ENCODE data around the gene CENPN. TPM values are rescaled to one million over a fixed set of nuclear protein-coding genes. Genes with fewer than 3 reads are reported as not detected.

Gene CENPN
- total RNA-seq, 2 experiments from 2014 or later = 51.7 to 54.8 TPM

GRCh38 chr16:80990577-80990976 is 16.4 kb upstream of the CENPN start:
- DNase-seq (no peak), ATAC-seq (no peak)
- no peak for TF ChIP-seq CTCF (IDR thresholded peaks at IDR 0.05)
- ChIA-PET CTCF (interaction anchor here (2.6 kb wide), 1 partner anchor 14 kb away, joined by 13 read pairs; no protein-coding TSS in a partner anchor), POLR2A (interaction anchor here (1.0 kb wide), 1 partner anchor 16 kb away, joined by 3 read pairs; the partner anchor contains the start of genes CENPN and CMC2)
- H3K36me3 Mint-ChIP-seq (ENCODE audit: low read depth) = peaks cover 41% of the 10 kb centered on the region
- H3K9me3 Mint-ChIP-seq = no peaks in the 10 kb centered on the region
- no peak overlapping the region for H3K27ac Mint-ChIP-seq
- H3K4me3 Mint-ChIP-seq = no peak overlapping the region
- no peaks in the 10 kb centered on the region for H3K27me3 Mint-ChIP-seq
- intact Hi-C loops (cut with micrococcal nuclease) = no loop called here
- peaks cover 36% of the 10 kb centered on the region for H3K4me1 Mint-ChIP-seq (ENCODE audit: low read depth)

- no peaks in the 10 kb centered on the region for H3K27me3 Mint-ChIP-seq
- peaks cover 35% of the 10 kb centered on the region for H3K4me1 Mint-ChIP-seq (ENCODE audit: low read depth)
- CTCF ChIA-PET = interaction anchor here (1.0 kb wide), 1 partner anchor 13 kb away, joined by 4 read pairs; no protein-coding TSS in a partner anchor
- ATAC-seq (no peak), DNase-seq (no peak)
- no peak for TF ChIP-seq CTCF (IDR thresholded peaks at IDR 0.05)
- no peak overlapping the region for H3K27ac Mint-ChIP-seq
- H3K36me3 Mint-ChIP-seq (ENCODE audit: low read depth) = peaks cover 44% of the 10 kb centered on the region
- POLR2A ChIA-PET = interaction anchor here (1.0 kb wide), 1 partner anchor 16 kb away, joined by 3 read pairs; the partner anchor contains the start of genes CENPN and CMC2
- H3K4me3 Mint-ChIP-seq = no peak overlapping the region
- intact Hi-C loops (cut with micrococcal nuclease) = no loop called here
- no peaks in the 10 kb centered on the region for H3K9me3 Mint-ChIP-seq
These were observed 16.0 kb upstream of the CENPN start for GRCh38 chr16:80990978-80991377.

- ATAC-seq (no peak), DNase-seq (no peak)
- H3K27ac Mint-ChIP-seq = no peak overlapping the region
- H3K27me3 Mint-ChIP-seq = no peaks in the 10 kb centered on the region
- H3K4me3 Mint-ChIP-seq = no peak overlapping the region
- POLR2A ChIA-PET = no interaction called here
- intact Hi-C loops (cut with micrococcal nuclease) = no loop called here
- no peaks in the 10 kb centered on the region for H3K9me3 Mint-ChIP-seq
- H3K36me3 Mint-ChIP-seq (ENCODE audit: low read depth) = peaks cover 43% of the 10 kb centered on the region
- TF ChIP-seq CTCF (IDR thresholded peaks at IDR 0.05) = no peak
- peaks cover 33% of the 10 kb centered on the region for H3K4me1 Mint-ChIP-seq (ENCODE audit: low read depth)
- CTCF ChIA-PET = interaction anchor here (1.0 to 1.5 kb wide), 2 partner anchors 12 kb away, joined by 4 to 8 read pairs; no protein-coding TSS in a partner anchor
These were observed 15.1 kb upstream of the CENPN start for GRCh38 chr16:80991792-80992430.

- Mint-ChIP-seq H3K9me3 (no peaks in the 10 kb centered on the region), H3K36me3 (ENCODE audit: low read depth) (peaks cover 40% of the 10 kb centered on the region), H3K4me1 (ENCODE audit: low read depth) (peaks cover 33% of the 10 kb centered on the region), H3K27me3 (no peaks in the 10 kb centered on the region), H3K27ac (no peak overlapping the region), H3K4me3 (no peak overlapping the region)
- intact Hi-C loops (cut with micrococcal nuclease) = no loop called here
- POLR2A ChIA-PET = interaction anchor here (1.5 kb wide), 1 partner anchor 10 kb away, joined by 5 read pairs; no protein-coding TSS in a partner anchor
- ATAC-seq (no peak), DNase-seq (no peak)
- CTCF ChIA-PET = interaction anchor here (1.0 to 1.5 kb wide), 4 partner anchors 12 to 68 kb away, joined by 3 to 8 read pairs (median 4); no protein-coding TSS in a partner anchor
- no peak for TF ChIP-seq CTCF (IDR thresholded peaks at IDR 0.05)
These were observed 14.2 kb upstream of the CENPN start for GRCh38 chr16:80992676-80993293.

- intact Hi-C loops (cut with micrococcal nuclease) = no loop called here
These were observed 13.7 kb upstream of the CENPN start for GRCh38 chr16:80993307-80993706.

More at GRCh38 chr16:80993307-80993706, 13.7 kb upstream of the CENPN start:
- peaks cover 41% of the 10 kb centered on the region for H3K36me3 Mint-ChIP-seq (ENCODE audit: low read depth)
- no peak for ATAC-seq
- H3K4me3 Mint-ChIP-seq = no peak overlapping the region
- no peaks in the 10 kb centered on the region for H3K9me3 Mint-ChIP-seq
- H3K4me1 Mint-ChIP-seq (ENCODE audit: low read depth) = peaks cover 33% of the 10 kb centered on the region
- ChIA-PET POLR2A (interaction anchor here (1.5 kb wide), 1 partner anchor 10 kb away, joined by 5 read pairs; no protein-coding TSS in a partner anchor), CTCF (interaction anchor here (1.0 to 1.5 kb wide), 5 partner anchors 9 to 69 kb away, joined by 3 to 8 read pairs (median 4); no protein-coding TSS in a partner anchor)
- TF ChIP-seq CTCF (IDR thresholded peaks at IDR 0.05) = no peak
- no peak for DNase-seq
- no peak overlapping the region for H3K27ac Mint-ChIP-seq
- H3K27me3 Mint-ChIP-seq = no peaks in the 10 kb centered on the region

Data from activated CD8-positive, alpha-beta T cell treated with anti-CD3 and anti-CD28 coated beads for 36 hours (primary cell).